ENCODE measurements around the gene MYO1D. TPM values are rescaled to one million over a fixed set of nuclear protein-coding genes. Genes with fewer than 3 reads are reported as not detected.
A peak's percentile ranks its signal among the peaks of the same experiment; 100 is the strongest.

Gene MYO1D
- total RNA-seq, 1 experiment from 2014 or later: 29.9 TPM

GRCh38 chr17:32520737-32521404 lies 356.1 kb downstream of the MYO1D start:
- Mint-ChIP-seq H3K4me3 (peak overlapping the region; percentile 47; the same call in 1 of the 2 replicates), H3K27me3 (ENCODE audit: low read depth) (peaks cover 6% of the 10 kb centered on the region), H3K27ac (peak overlapping the region; percentile 22), H3K9me3 (no peaks in the 10 kb centered on the region), H3K36me3 (no peaks in the 10 kb centered on the region), H3K4me1 (peaks cover 69% of the 10 kb centered on the region)
- ChIA-PET CTCF (no interaction called here), POLR2A (no interaction called here)
- TF ChIP-seq MXD4 (CRISPR knock-in tag; IDR thresholded peaks at IDR 0.05; ENCODE audit: borderline replicate concordance) (no peak), ETV6 (CRISPR knock-in tag; IDR thresholded peaks at IDR 0.05) (no peak), ZNF512 (CRISPR knock-in tag; IDR thresholded peaks at IDR 0.05; ENCODE audit: borderline replicate concordance) (no peak), NFYB (CRISPR knock-in tag; conservative IDR thresholded peaks at IDR 0.05; ENCODE audit: low read depth) (no peak), E2F4 (CRISPR knock-in tag; IDR thresholded peaks at IDR 0.05; ENCODE audit: borderline replicate concordance, low read depth) (no peak), PRRX2 (CRISPR knock-in tag; IDR thresholded peaks at IDR 0.05) (no peak), RORB (CRISPR knock-in tag; IDR thresholded peaks at IDR 0.05) (no peak), CTCF (IDR thresholded peaks at IDR 0.05) (no peak), USF2 (CRISPR knock-in tag; IDR thresholded peaks at IDR 0.05) (no peak), OVOL2 (CRISPR knock-in tag; IDR thresholded peaks at IDR 0.05; ENCODE audit: borderline replicate concordance) (no peak), ZNF532 (CRISPR knock-in tag; IDR thresholded peaks at IDR 0.05; ENCODE audit: borderline replicate concordance) (no peak), ZNF281 (CRISPR knock-in tag; IDR thresholded peaks at IDR 0.05) (no peak)
- no peak for ATAC-seq
- DNase-seq (ENCODE audit: low spot score): no peak
